Activated CD8-positive, alpha-beta memory T cell treated with anti-CD3 and anti-CD28 coated beads, Interleukin-2, amount 50 U/mL, for 24 hours (primary cell): ENCODE results near the gene KCNA10.
"Not testable (repeated sequence)": the region's sequence is repeated elsewhere in the genome, so short reads cannot be mapped to it uniquely, and the experiment has no call there.

ENCODE experiments used
- DNase-seq: peaks from one replicate; pipeline ENCODE4 v3.0.0-alpha.2; 2020; ENCODE audit errors: extremely low read depth

Gene KCNA10

GRCh38 chr1:110535985-110536384, 17.0 kb upstream of the KCNA10 start:
- DNase-seq, result no peak

- DNase-seq, result no peak
Observed at GRCh38 chr1:110533230-110533629, 14.3 kb upstream of the KCNA10 start.

- no peak for DNase-seq
Observed at GRCh38 chr1:110529011-110529410, 10.0 kb upstream of the KCNA10 start.

- DNase-seq, result no peak
Observed at GRCh38 chr1:110526201-110526780, 7.3 kb upstream of the KCNA10 start.

GRCh38 chr1:110525249-110525595, 6.2 kb upstream of the KCNA10 start:
- no peak for DNase-seq

- DNase-seq, result peak; percentile 13
Observed at GRCh38 chr1:110524311-110525248, 5.6 kb upstream of the KCNA10 start.

- DNase-seq, result no peak
Observed at GRCh38 chr1:110523011-110523410, 4.0 kb upstream of the KCNA10 start.

- no peak for DNase-seq
Observed at GRCh38 chr1:110522560-110522959, 3.6 kb upstream of the KCNA10 start.

- DNase-seq, result no peak
Observed at GRCh38 chr1:110520827-110521226, 1.9 kb upstream of the KCNA10 start.

- DNase-seq, result no peak
Observed at GRCh38 chr1:110515891-110516290, 3.1 kb downstream of the KCNA10 start.

- DNase-seq, result no peak
Observed at GRCh38 chr1:110515041-110515440, 3.9 kb downstream of the KCNA10 start.

GRCh38 chr1:110513511-110513910, 5.5 kb downstream of the KCNA10 start:
- DNase-seq, result no peak

GRCh38 chr1:110511436-110511835, 7.5 kb downstream of the KCNA10 start:
- no peak for DNase-seq

- DNase-seq, result not testable (repeated sequence)
Observed at GRCh38 chr1:110510921-110511320, 8.1 kb downstream of the KCNA10 start.

GRCh38 chr1:110509655-110510054, 9.3 kb downstream of the KCNA10 start:
- no peak for DNase-seq

GRCh38 chr1:110508028-110508940, 10.7 kb downstream of the KCNA10 start:
- no peak for DNase-seq

GRCh38 chr1:110506541-110506940, 12.4 kb downstream of the KCNA10 start:
- DNase-seq, result no peak

- DNase-seq, result no peak
Observed at GRCh38 chr1:110505596-110505995, 13.4 kb downstream of the KCNA10 start.

GRCh38 chr1:110504226-110504625, 14.7 kb downstream of the KCNA10 start:
- DNase-seq, result no peak

GRCh38 chr1:110503471-110503870, 15.5 kb downstream of the KCNA10 start:
- DNase-seq, result no peak

- no peak for DNase-seq
Observed at GRCh38 chr1:110502402-110503151, 16.4 kb downstream of the KCNA10 start.
